T-helper 17 cell (primary cell): ENCODE results near the gene ZP3. TPM values are rescaled to one million over a fixed set of nuclear protein-coding genes. Genes with fewer than 3 reads are reported as not detected.
"Not testable (repeated sequence)": the region's sequence is repeated elsewhere in the genome, so short reads cannot be mapped to it uniquely, and the experiment has no call there.

Source experiments
- ATAC-seq: fragments of 150-1000 bp; cut with Tn5 transposase; 2 replicates; pipeline ENCODE4 v1.10.0; 2021; ENCODE audit warnings: mild to moderate bottlenecking, moderate library complexity
- DNase-seq, 3 donors: peaks; one replicate each; pipeline versions ENCODE4 v3.0.0 to v3.0.0-alpha.2; 2020 to 2021
- H3K9me3 ChIP-seq: one replicate; pipeline ENCODE4 v1.7.0; 2013; ENCODE audit warnings: low read length, mild to moderate bottlenecking; ENCODE audit not compliant: control insufficient read depth, poor library complexity, severe bottlenecking
- H3K27ac Mint-ChIP-seq: one replicate; pipeline ENCODE4 v1.8.0; 2022; ENCODE audit warnings: mild to moderate bottlenecking, moderate library complexity, mixed read lengths
- H3K27me3 Mint-ChIP-seq: one replicate; pipeline ENCODE4 v1.8.0; 2022; ENCODE audit warnings: mixed read lengths
- H3K36me3 Mint-ChIP-seq: one replicate; pipeline ENCODE4 v1.8.0; 2022; ENCODE audit warnings: low read depth, mixed read lengths
- H3K4me1 Mint-ChIP-seq: one replicate; pipeline ENCODE4 v1.8.0; 2022; ENCODE audit warnings: mild to moderate bottlenecking, mixed read lengths
- H3K4me3 Mint-ChIP-seq: one replicate; pipeline ENCODE4 v1.8.0; 2022; ENCODE audit warnings: mild to moderate bottlenecking, moderate library complexity, mixed read lengths
- total RNA-seq, 4 donors: library from RNA in 2 of 4; stranded (reverse) in 2 of 4; gene quantifications; one replicate each; pipeline ENCODE4 v1.2.3 and lab custom pipeline; 2022 to 2026

ZP3 gene
- total RNA-seq, 2 donors from 2014 or later = 6.1 to 9.9 TPM

- H3K9me3 ChIP-seq, DNase-seq, H3K36me3 Mint-ChIP-seq, H3K4me3 Mint-ChIP-seq, ATAC-seq, H3K4me1 Mint-ChIP-seq, H3K27me3 Mint-ChIP-seq, H3K27ac Mint-ChIP-seq: not testable (repeated sequence)
Measured at GRCh38 chr7:76467743-76468404, 43.1 kb downstream of the ZP3 start.

GRCh38 chr7:76471556-76472221 is 46.9 kb downstream of the ZP3 start:
- DNase-seq, H3K27ac Mint-ChIP-seq, H3K9me3 ChIP-seq, H3K27me3 Mint-ChIP-seq, ATAC-seq, H3K4me3 Mint-ChIP-seq, H3K36me3 Mint-ChIP-seq, H3K4me1 Mint-ChIP-seq: not testable (repeated sequence)

DNA sequence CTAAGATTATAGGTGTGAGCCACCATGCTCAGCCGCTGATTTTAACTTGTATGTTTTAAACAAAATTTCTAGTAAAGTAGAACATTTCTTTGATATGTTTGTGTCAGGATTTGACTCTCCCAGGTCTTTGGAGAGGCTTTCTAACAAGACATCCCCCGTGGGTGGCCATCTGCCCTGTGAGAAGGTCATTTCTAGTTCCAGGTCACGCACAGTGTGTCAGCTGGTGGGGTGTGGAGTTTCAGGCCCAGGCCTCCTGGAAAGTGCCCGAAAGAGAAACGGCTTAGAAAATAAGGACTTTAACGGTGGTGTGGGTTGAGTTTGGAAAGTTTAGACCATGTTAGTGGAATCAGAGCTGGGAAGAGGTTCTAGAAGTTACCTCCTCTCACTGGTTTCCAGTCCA is 48.3 kb downstream of the ZP3 start:
- H3K4me1 Mint-ChIP-seq, H3K27ac Mint-ChIP-seq, H3K27me3 Mint-ChIP-seq, H3K36me3 Mint-ChIP-seq, H3K9me3 ChIP-seq, DNase-seq, ATAC-seq, H3K4me3 Mint-ChIP-seq: not testable (repeated sequence)

- not testable (repeated sequence) for ATAC-seq, H3K4me3 Mint-ChIP-seq, H3K9me3 ChIP-seq, DNase-seq, H3K27ac Mint-ChIP-seq, H3K36me3 Mint-ChIP-seq, H3K27me3 Mint-ChIP-seq, H3K4me1 Mint-ChIP-seq
Measured at GRCh38 chr7:76476280-76476679, 51.5 kb downstream of the ZP3 start.

- not testable (repeated sequence) for DNase-seq, H3K36me3 Mint-ChIP-seq, H3K27ac Mint-ChIP-seq, H3K4me1 Mint-ChIP-seq, H3K27me3 Mint-ChIP-seq, H3K9me3 ChIP-seq, ATAC-seq, H3K4me3 Mint-ChIP-seq
Measured at GRCh38 chr7:76476742-76477474, 52.2 kb downstream of the ZP3 start.

GRCh38 chr7:76479628-76480027 is 54.9 kb downstream of the ZP3 start:
- not testable (repeated sequence) for H3K27me3 Mint-ChIP-seq, H3K36me3 Mint-ChIP-seq, H3K4me3 Mint-ChIP-seq, H3K4me1 Mint-ChIP-seq, H3K9me3 ChIP-seq, ATAC-seq, DNase-seq, H3K27ac Mint-ChIP-seq

- H3K36me3 Mint-ChIP-seq, H3K4me3 Mint-ChIP-seq, H3K27ac Mint-ChIP-seq, H3K9me3 ChIP-seq, H3K4me1 Mint-ChIP-seq, H3K27me3 Mint-ChIP-seq, ATAC-seq, DNase-seq: not testable (repeated sequence)
Measured at GRCh38 chr7:76480403-76481253, 55.9 kb downstream of the ZP3 start.

DNA sequence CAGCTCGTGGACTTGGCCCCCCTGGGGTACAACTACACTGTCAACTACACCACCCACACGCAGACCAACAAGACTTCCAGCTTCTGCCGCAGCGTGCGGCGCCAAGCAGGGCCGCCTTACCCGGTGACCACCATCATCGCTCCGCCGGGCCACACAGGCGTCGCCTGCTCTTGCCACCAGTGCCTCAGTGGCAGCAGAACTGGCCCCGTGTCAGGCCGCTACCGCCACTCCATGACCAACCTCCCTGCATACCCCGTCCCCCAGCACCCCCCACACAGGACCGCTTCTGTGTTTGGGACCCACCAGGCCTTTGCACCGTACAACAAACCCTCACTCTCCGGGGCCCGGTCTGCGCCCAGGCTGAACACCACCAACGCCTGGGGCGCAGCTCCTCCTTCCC is 57.9 kb downstream of the ZP3 start:
- ATAC-seq, DNase-seq, H3K36me3 Mint-ChIP-seq, H3K4me1 Mint-ChIP-seq, H3K27ac Mint-ChIP-seq, H3K27me3 Mint-ChIP-seq, H3K9me3 ChIP-seq, H3K4me3 Mint-ChIP-seq: not testable (repeated sequence)

GRCh38 chr7:76483081-76483480 is 58.3 kb downstream of the ZP3 start:
- not testable (repeated sequence) for ATAC-seq, DNase-seq, H3K4me3 Mint-ChIP-seq, H3K36me3 Mint-ChIP-seq, H3K27me3 Mint-ChIP-seq, H3K9me3 ChIP-seq, H3K4me1 Mint-ChIP-seq
- peak overlapping the region; percentile 72 for H3K27ac Mint-ChIP-seq

DNA sequence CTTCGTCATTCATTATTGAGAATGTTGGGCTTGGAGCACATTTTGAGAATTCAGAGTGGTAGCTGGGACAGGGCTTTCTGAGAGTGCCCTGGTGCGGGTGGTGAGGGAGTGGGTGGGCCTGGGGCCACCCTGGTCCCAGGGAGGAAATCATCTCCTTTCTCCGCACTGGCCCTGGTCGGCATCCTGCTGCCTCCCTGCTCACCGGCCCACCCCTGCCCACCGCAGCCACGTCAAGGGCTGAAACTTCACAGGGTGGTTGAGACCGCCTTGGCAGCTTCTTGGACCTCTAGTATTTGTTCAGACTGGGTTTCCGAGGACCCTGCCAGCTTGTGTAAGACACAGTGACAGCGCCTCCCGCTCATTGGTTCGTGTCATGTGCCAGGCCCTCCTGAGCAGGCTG is 59.7 kb downstream of the ZP3 start:
- H3K27me3 Mint-ChIP-seq, H3K4me1 Mint-ChIP-seq, H3K4me3 Mint-ChIP-seq, H3K9me3 ChIP-seq, DNase-seq, H3K27ac Mint-ChIP-seq, H3K36me3 Mint-ChIP-seq, ATAC-seq: not testable (repeated sequence)

- H3K36me3 Mint-ChIP-seq, H3K9me3 ChIP-seq, H3K4me3 Mint-ChIP-seq, DNase-seq, H3K27me3 Mint-ChIP-seq, H3K4me1 Mint-ChIP-seq: not testable (repeated sequence)
- peak; percentile 32 for ATAC-seq
- H3K27ac Mint-ChIP-seq = peak overlapping the region; percentile 60
Measured at GRCh38 chr7:76485822-76486610, 61.3 kb downstream of the ZP3 start.

DNA sequence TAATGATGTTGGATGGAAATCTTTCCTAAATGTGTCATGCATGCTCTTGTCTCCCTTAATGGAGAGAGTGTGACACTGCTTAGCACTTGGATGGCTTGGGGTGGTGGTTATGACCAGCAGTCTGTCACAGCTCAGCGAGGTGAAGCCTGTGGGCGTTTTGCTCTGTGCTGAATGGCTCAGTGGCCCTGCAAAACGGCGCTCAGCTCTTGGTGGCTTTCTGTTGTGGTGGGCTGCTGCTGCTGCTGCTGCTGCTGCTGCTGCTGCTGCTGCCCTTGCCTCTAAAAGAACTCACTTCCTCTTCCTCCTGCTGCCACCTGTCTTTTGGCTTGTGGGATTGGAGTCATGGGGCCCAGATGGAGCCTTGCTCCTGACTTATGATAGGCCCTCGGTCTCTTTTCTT is 61.9 kb downstream of the ZP3 start:
- H3K4me1 Mint-ChIP-seq, H3K9me3 ChIP-seq, H3K36me3 Mint-ChIP-seq, H3K27me3 Mint-ChIP-seq, DNase-seq: not testable (repeated sequence)
- peak; percentile 95 for ATAC-seq
- peak overlapping the region; percentile 64 for H3K4me3 Mint-ChIP-seq
- peak overlapping the region; percentile 60 for H3K27ac Mint-ChIP-seq
